HG03571 (cell line): ENCODE data around the gene ZNF541.

Experiments
- ATAC-seq: cut with Tn5 transposase; IDR thresholded peaks from one replicate; pipeline ENCODE4 v1.9.1; 2021; ENCODE audit not compliant: unreplicated experiment

The ZNF541 gene

GRCh38 chr19:47547199-47547598 lies 25.7 kb downstream of the ZNF541 start:
- no peak for ATAC-seq

DNA sequence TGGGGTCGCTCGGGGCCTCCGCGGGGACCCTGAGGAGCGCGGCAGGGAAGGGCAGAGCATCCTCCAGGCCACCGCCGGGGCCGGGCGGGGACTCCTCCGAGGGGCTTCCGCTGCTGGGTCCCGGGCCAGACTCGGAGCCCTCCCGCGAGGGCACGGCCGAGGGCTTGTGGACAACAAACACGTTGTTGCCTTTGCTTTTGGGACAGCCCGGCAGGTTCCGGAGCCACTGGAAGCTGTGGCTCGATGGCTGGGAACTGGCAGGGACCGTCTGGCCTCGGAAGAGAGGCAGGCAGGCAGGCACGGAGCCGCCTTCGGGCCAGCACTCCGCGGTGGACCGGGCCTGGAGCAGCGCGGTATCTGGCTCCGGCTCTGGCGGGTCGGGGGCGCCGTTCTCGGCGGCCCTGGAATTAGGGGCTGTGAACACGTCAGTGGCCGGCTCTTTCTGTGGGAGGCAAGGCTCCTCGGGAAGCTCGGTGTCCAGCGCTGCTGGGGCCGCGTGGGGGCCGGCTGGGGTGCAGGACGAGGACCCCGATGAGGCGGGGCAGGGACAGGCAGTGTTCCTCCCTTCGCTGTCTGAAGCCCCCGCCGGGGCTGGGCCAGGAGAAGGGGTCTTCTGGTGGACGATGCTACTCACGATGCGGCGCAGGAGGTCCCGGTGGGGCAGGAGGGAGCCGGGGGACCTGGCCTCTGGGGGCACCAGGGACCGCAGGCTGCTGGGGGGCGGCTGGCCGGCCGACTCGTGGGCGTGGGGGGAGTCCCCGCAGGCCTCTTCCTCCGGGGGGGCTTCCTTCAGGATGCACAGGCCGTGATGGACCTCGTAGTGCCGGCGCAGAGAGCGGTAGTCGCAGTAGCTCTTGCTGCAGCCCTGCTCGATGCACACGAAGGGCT lies 27.6 kb downstream of the ZNF541 start:
- ATAC-seq: no peak

DNA sequence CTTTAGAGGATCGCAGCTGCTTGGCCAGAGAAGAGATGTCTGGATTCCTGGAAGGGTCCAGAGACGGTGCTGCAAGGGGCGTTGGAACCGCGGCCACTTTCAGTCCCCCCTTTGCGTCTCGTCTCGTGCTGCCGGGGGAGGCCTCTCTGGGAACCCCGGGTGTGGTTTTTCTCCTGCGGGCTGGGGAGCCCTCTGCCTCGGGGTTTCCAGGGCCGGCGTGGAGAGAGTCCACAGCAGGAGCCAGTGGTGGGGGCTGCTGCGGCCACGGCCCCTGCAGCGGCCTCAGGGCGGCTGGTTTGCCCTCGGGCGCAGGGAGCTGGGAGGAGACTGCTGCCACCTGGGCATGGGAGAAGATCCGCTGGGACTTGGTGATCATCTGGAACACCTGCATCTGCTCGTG lies 28.5 kb downstream of the ZNF541 start:
- ATAC-seq: no peak

GRCh38 chr19:47544075-47544474 lies 28.9 kb downstream of the ZNF541 start:
- no peak for ATAC-seq

- no peak for ATAC-seq
Observed at GRCh38 chr19:47542030-47542475, 30.9 kb downstream of the ZNF541 start.

GRCh38 chr19:47541518-47541917 lies 31.4 kb downstream of the ZNF541 start:
- ATAC-seq: no peak

- no peak for ATAC-seq
Observed at GRCh38 chr19:47540748-47541147, 32.2 kb downstream of the ZNF541 start.

GRCh38 chr19:47539747-47540311 lies 33.1 kb downstream of the ZNF541 start:
- no peak for ATAC-seq

DNA sequence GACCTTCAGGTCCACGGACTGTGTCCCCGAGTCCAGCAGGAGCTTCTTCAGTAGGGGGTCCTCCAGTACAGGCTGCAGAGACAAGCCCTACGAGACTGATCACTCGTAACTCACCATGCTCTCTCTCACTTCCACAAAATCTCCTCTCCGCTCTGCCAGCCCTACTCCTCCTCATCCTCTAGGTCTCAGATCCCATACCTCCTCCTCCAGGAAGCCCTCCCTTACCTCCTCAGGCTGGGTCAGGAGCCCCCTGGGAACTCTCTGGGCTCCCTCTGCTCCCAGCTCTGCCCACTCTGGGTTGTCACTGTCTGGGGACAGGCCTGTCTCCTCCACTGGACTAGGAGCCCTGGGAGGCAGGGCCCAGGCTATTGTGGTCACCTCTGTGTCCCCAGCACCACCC lies 34.1 kb downstream of the ZNF541 start:
- no peak for ATAC-seq

- ATAC-seq: no peak
Observed at GRCh38 chr19:47537493-47537892, 35.5 kb downstream of the ZNF541 start.

- ATAC-seq: no peak
Observed at GRCh38 chr19:47534628-47535027, 38.3 kb downstream of the ZNF541 start.

- no peak for ATAC-seq
Observed at GRCh38 chr19:47531640-47532387, 41.1 kb downstream of the ZNF541 start.

GRCh38 chr19:47529018-47529742 lies 43.8 kb downstream of the ZNF541 start:
- no peak for ATAC-seq

- ATAC-seq: no peak
Observed at GRCh38 chr19:47526798-47527197, 46.1 kb downstream of the ZNF541 start.

DNA sequence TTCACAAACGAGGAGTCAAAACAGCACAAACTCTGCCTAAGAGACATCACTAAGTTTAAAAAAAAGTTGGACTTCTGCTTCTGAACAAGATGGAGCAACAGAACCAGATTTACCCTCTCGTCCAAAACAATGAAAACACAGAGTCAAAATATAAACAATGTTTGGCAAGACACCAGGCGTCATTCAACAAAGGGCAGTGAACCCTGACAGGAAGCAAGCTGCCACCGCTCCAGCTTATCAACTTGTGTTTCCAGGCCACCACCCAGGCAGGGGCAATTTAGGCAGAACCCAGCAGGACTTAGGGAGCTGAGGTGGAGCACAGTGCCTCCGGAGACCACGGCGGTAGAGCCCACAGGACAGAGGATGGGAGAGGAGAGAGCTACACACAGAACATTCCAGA lies 49.5 kb downstream of the ZNF541 start:
- no peak for ATAC-seq
